A549 (cell line): ENCODE measurements around the gene RPS6KA4. TPM values are rescaled to one million over a fixed set of nuclear protein-coding genes. Genes with fewer than 3 reads are reported as not detected.

Experiments
- ATAC-seq, 2 experiments: fragments of 200-7000 bp in 1 of 2; fragments of >200 bp in 1 of 2; cut with Nextera tagmentation in 1 of 2; cut with Tn5 transposase in 1 of 2; 3 replicates each; pipeline versions ENCODE4 v1.8.0 to v1.9.1; 2018 to 2020; ENCODE audit warnings: mild to moderate bottlenecking in 1 of 2, moderate library complexity in 1 of 2
- CTCF ChIA-PET: fragments of 300-600 bp; sonication (Branson Sonifier 250); formaldehyde crosslinking; extraction: SDS; loops from one replicate; lab custom pipeline; 2021; ENCODE audit warnings: antibody characterized with exemption, inconsistent platforms; lab: Yijun Ruan, JAX
- POLR2A ChIA-PET: fragments of 350-600 bp; formaldehyde crosslinking; extraction: SDS; loops from one replicate; lab custom pipeline; 2021; ENCODE audit warnings: antibody characterized with exemption, inconsistent platforms; lab: Yijun Ruan, JAX
- DNase-seq, 2 experiments: peaks; one replicate each; pipeline versions ENCODE4 v3.0.0 to v3.0.0-alpha.2; 2011 to 2016; ENCODE audit warnings: low read depth in 1 of 2, low spot score in 1 of 2
- FAIRE-seq: peaks from 2 replicates; lab custom pipeline; 2011; peaks lifted over from hg19 to GRCh38; lab: Jason Lieb, UNC
- H3K27ac ChIP-seq, 2 experiments: fragments of >200 bp; sonication (Bioruptor Twin); formaldehyde crosslinking; 3 replicates each; pipeline ENCODE4 v1.5.1; 2016 to 2017
- H3K4me1 ChIP-seq: fragments of >200 bp; sonication (Bioruptor Twin); formaldehyde crosslinking; 3 replicates; pipeline ENCODE4 v1.6.1; 2016
- H3K4me2 ChIP-seq: fragments of >200 bp; sonication (Bioruptor Twin); formaldehyde crosslinking; 3 replicates; pipeline ENCODE4 v1.6.1; 2016
- H3K4me3 ChIP-seq: fragments of >200 bp; sonication (Bioruptor Twin); formaldehyde crosslinking; 3 replicates; pipeline ENCODE4 v1.5.1; 2016
- H3K9me3 ChIP-seq: fragments of >200 bp; sonication (Bioruptor Twin); formaldehyde crosslinking; 3 replicates; pipeline ENCODE4 v1.6.1; 2016
- BCL3 ChIP-seq: fragments of >200 bp; sonication (Bioruptor Twin); formaldehyde crosslinking; IDR thresholded peaks from 3 replicates; pipeline ENCODE4 v1.6.1; 2016
- BHLHE40 ChIP-seq: IDR thresholded peaks from 2 replicates; pipeline ENCODE4 v1.6.1; 2012; ENCODE audit warnings: low read depth, low read length, inconsistent platforms
- CBX2 ChIP-seq: fragments of 200-600 bp; sonication (generic); IDR thresholded peaks from 2 replicates; pipeline ENCODE4 v1.6.1; 2016; ENCODE audit warnings: low read depth, mild to moderate bottlenecking, borderline replicate concordance
- CEBPB ChIP-seq, 2 experiments: fragments of >200 bp in 1 of 2; sonication (Bioruptor Twin) in 1 of 2; formaldehyde crosslinking in 1 of 2; IDR thresholded peaks; 2 replicates each; pipeline ENCODE4 v1.6.1; 2012 to 2016
- CHD4 ChIP-seq: fragments of 200-600 bp; sonication (generic); IDR thresholded peaks from 2 replicates; pipeline ENCODE4 v1.6.1; 2016; ENCODE audit warnings: antibody characterized with exemption, mild to moderate bottlenecking, borderline replicate concordance
- E2F6 ChIP-seq: IDR thresholded peaks from 2 replicates; pipeline ENCODE4 v1.6.1; 2012; ENCODE audit warnings: low read depth, borderline replicate concordance
- EHMT2 ChIP-seq: fragments of 200-600 bp; sonication (generic); IDR thresholded peaks from 2 replicates; pipeline ENCODE4 v1.6.1; 2016; ENCODE audit warnings: antibody characterized with exemption, low read depth, mild to moderate bottlenecking, moderate library complexity
- FOSL2 ChIP-seq, 2 experiments: fragments of 450-650 bp in 1 of 2; fragments of >200 bp in 1 of 2; sonication (Bioruptor Twin) in 1 of 2; formaldehyde crosslinking; IDR thresholded peaks; 2 replicates each; pipeline versions ENCODE4 v1.5.0 to v1.6.1; 2016 to 2020; ENCODE audit warnings: mild to moderate bottlenecking in 1 of 2, moderate library complexity in 1 of 2
- HDAC2 ChIP-seq: fragments of 200-600 bp; sonication (generic); IDR thresholded peaks from 2 replicates; pipeline ENCODE4 v1.6.1; 2016
- HMGXB4 ChIP-seq: fragments of 250-450 bp; sonication (Bioruptor Pico); IDR thresholded peaks from 2 replicates; pipeline ENCODE4 v1.5.0; 2021; ENCODE audit warnings: mild to moderate bottlenecking, moderate library complexity, borderline replicate concordance
- HOXA7 ChIP-seq: fragments of 250-450 bp; sonication (Bioruptor Pico); IDR thresholded peaks from 2 replicates; pipeline ENCODE4 v1.5.0; 2020; ENCODE audit warnings: mild to moderate bottlenecking, moderate library complexity
- MAFK ChIP-seq: fragments of 450-650 bp; IDR thresholded peaks from 2 replicates; pipeline ENCODE4 v1.6.1; 2014; ENCODE audit not compliant: partially characterized antibody
- MYC ChIP-seq: IDR thresholded peaks from 2 replicates; pipeline ENCODE4 v1.6.1; 2012; ENCODE audit warnings: mild to moderate bottlenecking, inconsistent platforms, low read length, improper control_type of control experiment, borderline replicate concordance
- NFE2L2 ChIP-seq: fragments of 150-350 bp; conservative IDR thresholded peaks from 2 replicates; pipeline ENCODE4 v1.6.1; 2014; ENCODE audit warnings: low read length
- NPAS2 ChIP-seq: fragments of 250-450 bp; sonication (Bioruptor Pico); IDR thresholded peaks from 2 replicates; pipeline ENCODE4 v1.8.0; 2022; ENCODE audit warnings: mild to moderate bottlenecking, moderate library complexity, borderline replicate concordance
- PHF8 ChIP-seq: fragments of 200-600 bp; sonication (generic); IDR thresholded peaks from 2 replicates; pipeline ENCODE4 v1.6.1; 2016; ENCODE audit warnings: low read depth, mild to moderate bottlenecking, antibody characterized with exemption, moderate library complexity, borderline replicate concordance
- POLR2A ChIP-seq: IDR thresholded peaks from 2 replicates; pipeline ENCODE4 v1.6.1; 2012; ENCODE audit warnings: mild to moderate bottlenecking, low read length
- RAD21 ChIP-seq, 2 experiments: fragments of >200 bp in 1 of 2; sonication (Bioruptor Twin) in 1 of 2; formaldehyde crosslinking in 1 of 2; IDR thresholded peaks in 1 of 2; conservative IDR thresholded peaks in 1 of 2; 2 replicates in 1 of 2; 3 replicates in 1 of 2; pipeline ENCODE4 v1.6.1; 2012 to 2018; ENCODE audit warnings: inconsistent platforms in 1 of 2
- RCOR1 ChIP-seq: fragments of 150-350 bp; IDR thresholded peaks from 2 replicates; pipeline ENCODE4 v1.6.1; 2014; ENCODE audit warnings: antibody characterized with exemption, low read length, low read depth
- RNF2 ChIP-seq: fragments of 200-600 bp; sonication (generic); IDR thresholded peaks from 2 replicates; pipeline ENCODE4 v1.6.1; 2016; ENCODE audit warnings: low read depth, mild to moderate bottlenecking, antibody characterized with exemption, moderate library complexity, borderline replicate concordance
- SMC3 ChIP-seq: fragments of >200 bp; sonication (Bioruptor Twin); formaldehyde crosslinking; IDR thresholded peaks from 3 replicates; pipeline ENCODE4 v1.6.1; 2018; ENCODE audit warnings: inconsistent platforms
- ZSCAN20 ChIP-seq: fragments of 250-450 bp; sonication (Bioruptor Pico); IDR thresholded peaks from 2 replicates; pipeline ENCODE4 v1.8.0; 2022; ENCODE audit warnings: mild to moderate bottlenecking, moderate library complexity
- WGBS: methylation state at CpG from one replicate; pipeline ENCODE4 v1.1.6; 2017; ENCODE audit errors: missing lambda C conversion rate; 5-methylcytosine and 5-hydroxymethylcytosine counted together
- polyA plus RNA-seq, 4 experiments: library from polyadenylated mRNA; depleted of rRNA in 3 of 4; stranded (reverse); fragments of >200 nt; fragmentation: RNase III in 1 of 4; extraction: RNeasy Plus Mini Kit Qiagen cat#74134 plus additional on column Dnase treatment in 1 of 4; gene quantifications; 2 replicates in 3 of 4; 3 replicates in 1 of 4; pipeline ENCODE4 v1.2.3, GENCODE V29; 2011 to 2017
- TF ChIP-seq, protein P1 (sequence below): IDR thresholded peaks from 2 replicates; pipeline ENCODE4 v1.6.1; 2012
- TF ChIP-seq, protein P2 (sequence below): IDR thresholded peaks from 2 replicates; pipeline ENCODE4 v1.6.1; 2012

RPS6KA4 gene
- polyA plus RNA-seq, 2 of the 4 experiments (the other 2 are of a cell fraction), result 21.4 to 35.9 TPM

DNA sequence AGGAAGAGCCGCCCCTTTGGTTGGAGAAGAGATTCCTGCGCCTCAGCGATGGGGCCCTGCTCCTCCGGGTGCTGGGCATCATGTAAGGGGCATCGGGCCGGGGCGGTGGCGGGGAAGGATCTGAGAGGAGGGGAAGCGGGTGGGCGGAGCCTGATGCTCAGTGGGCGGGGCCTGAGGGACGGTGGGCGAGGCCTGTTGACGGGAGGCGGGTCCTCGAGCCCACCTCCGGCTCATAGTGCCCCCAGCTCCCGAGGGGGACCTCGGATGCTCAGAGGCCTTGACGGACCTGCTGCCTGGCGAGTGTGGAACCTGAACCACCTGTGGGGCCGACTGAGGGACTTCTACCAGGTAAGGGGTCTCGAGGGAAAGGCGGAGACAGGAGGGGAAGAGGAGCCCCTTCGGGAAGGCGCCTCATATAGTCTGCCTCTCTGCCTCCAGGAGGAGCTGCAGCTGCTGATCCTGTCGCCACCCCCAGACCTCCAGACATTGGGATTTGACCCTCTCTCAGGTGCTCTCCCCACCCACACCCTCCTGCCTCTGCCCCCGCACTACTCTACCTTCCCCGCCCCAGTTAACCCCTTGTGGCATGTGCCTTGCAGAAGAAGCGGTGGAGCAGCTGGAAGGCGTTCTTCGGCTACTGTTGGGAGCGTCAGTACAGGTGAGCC lies 18.2 kb upstream of the RPS6KA4 start:
- DNase-seq, result no peak
- H3K4me2 ChIP-seq, result no peak overlapping the region
- ATAC-seq, result 0 out of 6 replicates have a peak, but pooled peaks of 1 of the 2 experiments have one; percentile 3
- no peak for FAIRE-seq
- no peak for TF ChIP-seq MAFK
- TF ChIP-seq CBX2, result no peak
- TF ChIP-seq CHD4, result no peak
- no peak for TF ChIP-seq ZSCAN20
- TF ChIP-seq EHMT2, result no peak
- TF ChIP-seq, all 56 proteins: peak for 0
- H3K9me3 ChIP-seq, result no peaks in the 10 kb centered on the region
- no peak overlapping the region for H3K4me3 ChIP-seq
- ChIA-PET POLR2A (interaction anchor here (0.6 to 1.6 kb wide), 2 partner anchors 15 to 23 kb away, joined by 7 read pairs; partner anchors contain the start of genes PRDX5 and TRMT112), CTCF (interaction anchor here (0.5 to 33.9 kb wide), 11 partner anchors 13 to 935 kb away, joined by 3 to 996 read pairs (median 3); partner anchors contain the start of genes CATSPERZ, ESRRA, PRDX5 and TRMT112)
- WGBS, result 80% methylated on average over 21 of the region's 33 CpGs
- H3K27ac ChIP-seq, result peak overlapping the region in 1 of 2 experiments; percentile 32; a peak in 2 of 6 replicates
- peaks cover 15% of the 10 kb centered on the region for H3K4me1 ChIP-seq

DNA sequence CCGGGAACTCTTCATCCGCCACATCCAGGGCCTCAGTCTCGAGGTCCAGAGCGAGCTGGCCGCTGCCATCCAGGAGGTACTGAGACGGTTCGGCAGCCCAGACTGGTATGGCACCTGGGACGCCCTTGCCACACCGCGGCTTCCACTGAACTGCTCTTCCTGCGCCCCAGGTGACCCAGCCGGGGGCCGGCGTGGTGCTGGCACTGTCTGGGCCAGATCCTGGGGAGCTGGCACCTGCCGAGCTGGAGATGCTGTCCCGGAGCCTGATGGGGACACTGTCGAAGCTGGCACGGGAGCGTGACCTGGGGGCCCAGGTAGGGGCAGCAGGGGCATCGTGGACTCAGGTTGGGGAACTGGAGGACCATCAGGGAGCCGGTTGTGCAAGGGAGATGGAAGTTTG lies 17.5 kb upstream of the RPS6KA4 start:
- no peak overlapping the region; a peak in 1 of 6 replicates for H3K27ac ChIP-seq
- no peaks in the 10 kb centered on the region for H3K9me3 ChIP-seq
- POLR2A ChIA-PET, result interaction anchor here (0.6 to 1.6 kb wide), 4 partner anchors 13 to 24 kb away, joined by 7 to 24 read pairs (median 7); partner anchors contain the start of genes PRDX5 and TRMT112
- 96% methylated on average over 8 of the region's 21 CpGs for WGBS
- FAIRE-seq (no peak), ATAC-seq (no peak), DNase-seq (no peak)
- no peak overlapping the region for H3K4me3 ChIP-seq
- no peak for TF ChIP-seq RCOR1
- TF ChIP-seq HOXA7 (CRISPR knock-in tag), result no peak
- no peak for TF ChIP-seq MYC
- no peak for TF ChIP-seq HDAC2
- TF ChIP-seq NPAS2, result no peak
- CTCF ChIA-PET, result interaction anchor here (0.5 to 33.9 kb wide), 12 partner anchors 13 to 934 kb away, joined by 3 to 996 read pairs (median 3); partner anchors contain the start of genes CATSPERZ, ESRRA, PRDX5 and TRMT112
- no peak overlapping the region; the same call in 2 of the 3 replicates for H3K4me2 ChIP-seq
- peaks cover 14% of the 10 kb centered on the region for H3K4me1 ChIP-seq

GRCh38 chr11:64341851-64342791 lies 16.8 kb upstream of the RPS6KA4 start:
- DNase-seq (peak; percentile 91 to 93), FAIRE-seq (no peak), ATAC-seq (peak; percentile 87 to 93)
- Histone ChIP-seq H3K27ac (peak overlapping the region; percentile 88 to 93), H3K4me3 (peak overlapping the region; percentile 38), H3K4me2 (peak overlapping the region; percentile 88), H3K4me1 (peaks cover 18% of the 10 kb centered on the region), H3K9me3 (no peaks in the 10 kb centered on the region)
- POLR2A ChIA-PET, result interaction anchor here (0.6 to 1.5 kb wide), 9 partner anchors 10 to 101 kb away, joined by 3 to 24 read pairs (median 4); partner anchors contain the start of genes ESRRA, PRDX5 and TRMT112
- CTCF ChIA-PET, result interaction anchor here (0.7 to 33.9 kb wide), 11 partner anchors 12 to 303 kb away, joined by 3 to 996 read pairs (median 5); partner anchors contain the start of genes CATSPERZ, ESRRA, PRDX5 and TRMT112
- 46% methylated on average over 28 of the region's 55 CpGs for WGBS
- TF ChIP-seq, protein P1, sequence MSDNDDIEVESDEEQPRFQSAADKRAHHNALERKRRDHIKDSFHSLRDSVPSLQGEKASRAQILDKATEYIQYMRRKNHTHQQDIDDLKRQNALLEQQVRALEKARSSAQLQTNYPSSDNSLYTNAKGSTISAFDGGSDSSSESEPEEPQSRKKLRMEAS, result peak; percentile 63
- no peak for TF ChIP-seq CEBPB (IDR thresholded peaks at IDR 0.05)
- no peak for TF ChIP-seq HDAC2
- no peak for TF ChIP-seq RNF2
- TF ChIP-seq E2F6, result 0 out of 2 replicates have a peak, but pooled peaks have one; percentile 60
- peak; percentile 27 to 44; a peak in 3 of 5 replicates for TF ChIP-seq RAD21 (conservative IDR thresholded peaks at IDR 0.05 in 1 of 2, IDR thresholded peaks at IDR 0.05 in 1 of 2)
- no peak for TF ChIP-seq FOSL2 (IDR thresholded peaks at IDR 0.05)
- TF ChIP-seq FOSL2 (CRISPR knock-in tag; IDR thresholded peaks at IDR 0.05), result no peak
- 0 out of 3 replicates have a peak, but pooled peaks have one; percentile 40 for TF ChIP-seq BCL3
- TF ChIP-seq HMGXB4 (CRISPR knock-in tag), result 0 out of 2 replicates have a peak, but pooled peaks have one; percentile 28
- no peak for TF ChIP-seq NFE2L2
- peak; percentile 73 for TF ChIP-seq PHF8
- peak; percentile 85 for TF ChIP-seq POLR2A
- TF ChIP-seq, protein P2, sequence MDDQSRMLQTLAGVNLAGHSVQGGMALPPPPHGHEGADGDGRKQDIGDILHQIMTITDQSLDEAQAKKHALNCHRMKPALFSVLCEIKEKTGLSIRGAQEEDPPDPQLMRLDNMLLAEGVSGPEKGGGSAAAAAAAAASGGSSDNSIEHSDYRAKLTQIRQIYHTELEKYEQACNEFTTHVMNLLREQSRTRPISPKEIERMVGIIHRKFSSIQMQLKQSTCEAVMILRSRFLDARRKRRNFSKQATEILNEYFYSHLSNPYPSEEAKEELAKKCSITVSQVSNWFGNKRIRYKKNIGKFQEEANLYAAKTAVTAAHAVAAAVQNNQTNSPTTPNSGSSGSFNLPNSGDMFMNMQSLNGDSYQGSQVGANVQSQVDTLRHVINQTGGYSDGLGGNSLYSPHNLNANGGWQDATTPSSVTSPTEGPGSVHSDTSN, result peak; percentile 57; the same call in 1 of the 2 replicates
- TF ChIP-seq SMC3, result peak; percentile 55
- no peak for TF ChIP-seq BHLHE40
